ENCODE measurements around the gene MAFG.

MAFG gene

DNA sequence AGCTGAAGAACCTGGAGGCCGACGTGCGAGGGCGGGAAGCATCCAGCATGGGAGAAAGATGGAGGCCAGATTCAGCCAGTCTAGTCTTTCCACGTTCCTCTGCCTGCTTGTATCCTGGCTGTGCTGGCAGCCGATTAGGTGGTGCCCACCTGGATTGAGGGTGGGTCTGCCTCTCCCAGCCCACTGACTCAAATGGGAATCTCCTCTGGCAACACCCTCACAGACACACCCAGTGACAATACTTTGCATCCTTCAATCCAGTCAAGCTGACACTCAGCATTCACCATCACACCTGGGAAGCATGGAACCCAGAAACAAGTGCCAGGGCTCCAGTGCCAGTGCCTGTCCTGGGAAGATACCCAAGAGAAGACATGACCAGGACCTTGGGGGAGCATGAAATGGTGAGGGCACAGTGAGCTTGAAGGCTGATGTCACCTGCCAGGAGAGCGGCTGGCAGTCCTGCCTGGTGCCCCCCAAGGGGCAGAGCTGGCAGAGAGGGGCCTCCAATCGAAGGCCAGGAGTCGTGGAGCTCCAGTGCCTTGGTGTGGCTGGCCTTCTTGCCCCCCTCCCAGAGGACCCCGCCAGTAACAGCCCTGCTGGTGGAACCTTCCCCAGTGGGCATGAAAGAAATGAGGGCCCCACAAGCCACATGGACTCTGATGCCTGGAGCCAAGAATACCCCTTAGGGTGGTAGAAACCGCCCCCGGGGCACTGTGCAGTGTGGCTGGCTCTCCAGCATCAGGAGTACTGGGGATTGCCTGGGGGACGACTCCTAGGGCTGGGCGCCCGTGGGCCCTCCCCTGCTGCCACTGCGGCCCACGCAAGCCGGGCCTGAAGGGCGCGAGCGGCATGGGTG is 26.1 kb downstream of the MAFG start:
- TF ChIP-seq, protein P1, sequence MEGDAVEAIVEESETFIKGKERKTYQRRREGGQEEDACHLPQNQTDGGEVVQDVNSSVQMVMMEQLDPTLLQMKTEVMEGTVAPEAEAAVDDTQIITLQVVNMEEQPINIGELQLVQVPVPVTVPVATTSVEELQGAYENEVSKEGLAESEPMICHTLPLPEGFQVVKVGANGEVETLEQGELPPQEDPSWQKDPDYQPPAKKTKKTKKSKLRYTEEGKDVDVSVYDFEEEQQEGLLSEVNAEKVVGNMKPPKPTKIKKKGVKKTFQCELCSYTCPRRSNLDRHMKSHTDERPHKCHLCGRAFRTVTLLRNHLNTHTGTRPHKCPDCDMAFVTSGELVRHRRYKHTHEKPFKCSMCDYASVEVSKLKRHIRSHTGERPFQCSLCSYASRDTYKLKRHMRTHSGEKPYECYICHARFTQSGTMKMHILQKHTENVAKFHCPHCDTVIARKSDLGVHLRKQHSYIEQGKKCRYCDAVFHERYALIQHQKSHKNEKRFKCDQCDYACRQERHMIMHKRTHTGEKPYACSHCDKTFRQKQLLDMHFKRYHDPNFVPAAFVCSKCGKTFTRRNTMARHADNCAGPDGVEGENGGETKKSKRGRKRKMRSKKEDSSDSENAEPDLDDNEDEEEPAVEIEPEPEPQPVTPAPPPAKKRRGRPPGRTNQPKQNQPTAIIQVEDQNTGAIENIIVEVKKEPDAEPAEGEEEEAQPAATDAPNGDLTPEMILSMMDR (IDR thresholded peaks at IDR 0.05; ENCODE audit: insufficient read depth, low read depth, low read length, missing control alignments): no peak
- no peak overlapping the region for H3K4me3 ChIP-seq (ENCODE audit: low read depth, low read length)
- no peak for DNase-seq (ENCODE audit: low read depth)

DNA sequence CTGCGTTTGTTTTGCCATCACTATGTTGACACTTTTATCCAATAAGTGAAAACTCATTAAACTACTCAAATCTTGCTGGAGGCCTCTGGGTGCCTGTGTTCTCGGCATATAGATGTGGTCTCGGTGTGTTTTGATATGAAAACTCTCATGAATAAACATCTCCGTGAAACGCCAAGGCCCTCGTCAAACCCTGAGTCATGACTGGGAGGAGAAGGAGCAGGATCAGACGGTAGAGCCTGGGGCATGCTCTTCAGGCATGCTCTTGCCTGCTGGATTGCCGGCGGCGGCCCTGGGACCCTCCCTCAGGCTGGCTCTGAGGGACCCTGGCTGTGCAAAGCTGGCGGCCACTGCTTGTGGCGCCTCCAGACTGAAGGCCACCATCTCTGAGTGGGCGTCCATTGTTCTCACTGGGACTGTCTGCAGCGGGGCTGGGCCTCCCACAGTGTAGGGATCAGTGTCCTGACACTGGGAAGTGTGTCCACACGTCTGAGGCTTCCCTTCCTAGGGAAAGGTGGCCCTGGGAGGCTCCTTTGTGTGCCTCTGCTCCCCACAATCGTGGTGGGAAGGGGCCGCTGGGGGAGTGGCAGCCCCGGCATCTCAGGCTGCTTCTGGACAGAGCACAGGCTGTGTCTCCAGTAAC is 27.2 kb downstream of the MAFG start:
- no peak for DNase-seq (ENCODE audit: low read depth)
- TF ChIP-seq, protein P1 (IDR thresholded peaks at IDR 0.05; ENCODE audit: insufficient read depth, low read depth, low read length, missing control alignments): no peak
- H3K4me3 ChIP-seq (ENCODE audit: low read depth, low read length): no peak overlapping the region

DNA sequence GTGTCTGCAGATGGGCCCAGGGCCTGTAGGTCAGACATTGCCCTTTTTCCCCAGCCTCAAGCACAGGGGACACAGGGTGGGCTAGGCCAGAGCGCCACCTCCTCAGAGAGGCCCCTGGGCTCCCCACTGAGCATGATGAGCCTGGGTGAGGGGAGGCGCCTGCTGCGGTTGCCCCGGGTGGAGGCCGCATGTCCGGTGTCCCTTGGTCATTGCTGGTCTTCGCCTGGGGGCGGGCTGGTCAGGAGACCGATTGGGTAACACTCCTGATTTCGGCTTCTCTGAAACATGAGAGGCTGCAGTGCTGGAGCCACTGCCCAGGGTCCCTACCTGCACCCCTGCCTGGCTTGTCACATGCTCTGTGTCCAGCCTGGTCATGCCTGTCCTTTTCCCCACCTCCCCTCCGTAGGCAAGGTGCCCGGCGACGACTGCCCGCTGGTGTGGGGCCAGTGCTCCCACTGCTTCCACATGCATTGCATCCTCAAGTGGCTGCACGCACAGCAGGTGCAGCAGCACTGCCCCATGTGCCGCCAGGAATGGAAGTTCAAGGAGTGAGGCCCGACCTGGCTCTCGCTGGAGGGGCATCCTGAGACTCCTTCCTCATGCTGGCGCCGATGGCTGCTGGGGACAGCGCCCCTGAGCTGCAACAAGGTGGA is 27.9 kb downstream of the MAFG start:
- no peak overlapping the region for H3K4me3 ChIP-seq (ENCODE audit: low read depth, low read length)
- DNase-seq (ENCODE audit: low read depth): no peak
- TF ChIP-seq, protein P1 (IDR thresholded peaks at IDR 0.05; ENCODE audit: insufficient read depth, low read depth, low read length, missing control alignments): no peak

DNA sequence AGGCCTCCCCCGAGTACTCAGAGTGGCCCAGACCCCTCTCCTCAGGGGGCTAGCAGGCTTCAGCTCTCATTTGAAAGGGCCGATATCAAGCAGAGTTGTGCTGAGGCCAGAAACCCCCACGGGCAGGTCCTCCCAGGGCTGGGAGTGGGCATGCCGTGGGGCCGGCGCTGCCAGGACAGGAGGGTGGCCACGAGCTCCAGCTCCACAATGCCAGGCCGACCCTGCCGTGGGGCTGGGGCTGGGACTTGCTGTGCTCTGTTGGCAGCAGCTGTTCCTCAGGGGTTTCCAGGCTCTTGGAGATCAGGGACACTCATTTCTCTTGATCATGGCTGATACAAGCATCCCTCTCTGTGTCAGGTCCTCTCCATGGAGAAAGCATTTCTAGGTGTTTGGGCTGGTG is 28.6 kb downstream of the MAFG start:
- DNase-seq (ENCODE audit: low read depth): no peak
- no peak overlapping the region for H3K4me3 ChIP-seq (ENCODE audit: low read depth, low read length)
- TF ChIP-seq, protein P1 (IDR thresholded peaks at IDR 0.05; ENCODE audit: insufficient read depth, low read depth, low read length, missing control alignments): no peak

DNA sequence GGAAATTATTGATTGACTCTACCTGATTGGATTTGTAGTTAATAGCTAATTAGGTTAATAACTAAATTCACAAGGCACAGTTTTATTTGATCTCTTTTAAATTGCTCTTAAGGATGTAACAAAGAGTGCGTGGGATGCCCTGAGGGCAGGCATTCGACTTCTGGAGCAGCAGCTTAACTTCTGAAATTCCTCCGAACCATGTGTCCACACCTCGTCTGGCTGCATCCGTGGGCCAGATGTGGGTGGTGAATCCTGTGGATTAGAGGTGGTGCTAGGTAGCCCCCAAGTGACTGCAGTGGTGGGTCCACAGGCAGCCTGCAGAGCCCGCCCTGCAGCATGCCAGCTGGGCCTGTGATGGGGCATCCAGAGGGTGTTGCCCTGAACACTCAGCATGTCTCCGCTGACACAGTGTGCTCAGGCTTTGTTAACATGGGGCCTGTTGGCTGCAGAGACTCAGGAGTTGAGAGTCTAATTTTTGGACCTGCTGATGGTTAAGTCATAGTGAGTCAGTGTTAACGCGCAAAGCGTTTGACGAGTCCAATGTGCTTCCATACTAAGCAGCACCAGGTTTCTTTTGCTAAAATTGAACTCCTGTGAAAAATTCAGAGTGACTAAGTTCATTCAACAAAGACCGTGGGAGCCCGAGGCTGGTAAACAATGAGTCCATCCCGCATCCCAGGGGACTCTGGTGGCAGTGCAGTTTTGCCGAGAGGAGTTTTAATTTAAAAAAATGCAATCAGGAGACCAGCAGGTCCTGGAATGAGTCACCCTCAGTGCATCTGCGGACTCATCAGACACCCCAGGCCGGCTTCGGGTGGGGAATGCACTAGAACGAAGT is 29.3 kb downstream of the MAFG start:
- no peak for DNase-seq (ENCODE audit: low read depth)
- TF ChIP-seq, protein P1 (IDR thresholded peaks at IDR 0.05; ENCODE audit: insufficient read depth, low read depth, low read length, missing control alignments): no peak
- no peak overlapping the region for H3K4me3 ChIP-seq (ENCODE audit: low read depth, low read length)

DNA sequence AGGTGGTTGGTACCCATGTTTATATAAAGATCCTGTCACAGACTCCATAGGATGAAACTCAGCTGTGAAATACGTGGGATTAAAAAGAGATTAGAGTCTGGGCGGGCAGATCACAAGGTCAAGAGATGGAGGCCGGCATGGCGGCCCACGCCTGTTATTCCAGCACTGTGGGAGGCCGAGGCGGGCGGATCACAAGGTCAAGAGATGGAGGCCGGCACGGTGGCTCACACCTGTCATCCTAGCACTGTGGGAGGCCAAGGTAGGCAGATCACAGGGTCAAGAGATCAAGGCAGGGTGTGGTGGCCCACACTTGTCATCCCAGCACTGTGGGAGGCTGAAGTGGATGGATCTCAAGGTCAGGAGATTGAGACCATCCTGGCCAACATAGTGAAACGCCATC is 32.1 kb downstream of the MAFG start:
- TF ChIP-seq, protein P1 (IDR thresholded peaks at IDR 0.05; ENCODE audit: insufficient read depth, low read depth, low read length, missing control alignments): no peak

More for the DNA sequence above, 32.1 kb downstream of the MAFG start:
- H3K4me3 ChIP-seq (ENCODE audit: low read depth, low read length): no peak overlapping the region
- DNase-seq (ENCODE audit: low read depth): no peak
